C4-2B (cell line): Measurements from ENCODE around the gene FERMT3.
A peak's percentile ranks its signal among the peaks of the same experiment; 100 is the strongest.

Experiments
- H3K27ac ChIP-seq: fragments of 450-650 bp; 2 replicates; pipeline ENCODE4 v1.5.1; 2017
- ZFX ChIP-seq: fragments of 450-650 bp; IDR thresholded peaks from 2 replicates; pipeline ENCODE4 v1.6.1; 2017
- TF ChIP-seq, protein P1 (sequence below): fragments of 450-650 bp; conservative IDR thresholded peaks from 2 replicates; pipeline ENCODE4 v1.5.1; 2017; ENCODE audit warnings: mild to moderate bottlenecking

FERMT3 gene

DNA sequence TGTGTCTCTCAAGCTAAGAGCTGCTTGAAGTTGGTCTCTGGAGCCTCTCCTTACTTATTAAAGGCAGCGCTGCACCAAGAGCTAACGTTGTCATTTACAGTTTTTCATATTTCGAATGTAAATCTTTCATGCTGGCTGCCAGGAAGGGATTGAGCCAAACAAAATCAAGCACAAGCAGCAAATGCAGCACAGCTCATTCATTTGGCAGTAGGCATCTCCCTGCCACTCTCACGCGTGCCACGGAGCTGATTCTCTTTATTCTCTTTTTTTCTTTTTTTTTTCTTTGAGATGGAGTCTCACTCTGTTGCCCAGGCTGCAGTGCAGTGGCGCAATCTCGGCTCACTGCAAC, 26.4 kb downstream of the FERMT3 start:
- H3K27ac ChIP-seq: no peak overlapping the region

DNA sequence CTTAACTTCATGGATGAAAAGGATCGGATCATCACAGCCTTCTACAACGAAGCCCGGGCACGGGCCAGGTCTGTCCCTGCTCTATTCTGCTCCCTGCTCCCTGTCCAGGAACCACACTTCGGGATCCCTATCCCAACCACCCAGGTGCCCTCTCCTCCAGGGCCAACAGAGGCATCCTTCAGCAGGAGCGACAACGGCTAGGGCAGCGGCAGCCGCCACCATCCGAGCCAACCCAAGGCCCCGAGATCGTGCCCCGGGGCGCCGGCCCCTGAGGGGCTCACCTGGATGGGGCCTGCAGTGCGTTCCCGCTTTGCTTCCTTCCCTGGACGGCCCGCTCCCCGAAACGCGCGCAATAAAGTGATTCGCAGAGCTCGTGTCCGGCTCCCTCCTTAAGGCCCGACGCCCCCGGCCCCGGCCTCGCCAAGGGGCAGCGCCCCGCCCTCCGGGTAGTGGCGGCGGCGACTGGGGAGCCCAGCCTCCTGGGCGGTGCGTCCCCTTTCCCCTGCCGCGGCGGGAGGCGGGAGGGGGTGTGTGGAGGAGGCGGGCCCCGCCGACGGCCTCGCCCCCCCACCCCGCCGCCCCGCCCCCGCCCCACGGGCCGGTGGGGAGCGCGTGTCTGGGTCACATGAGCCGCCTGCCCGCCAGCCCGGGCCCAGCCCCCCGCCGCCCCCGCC, 27.5 kb downstream of the FERMT3 start, which contains the start of gene VEGFB:
VEGFB (plus strand) TSS at position 672 of the 674 bp plus-strand sequence. CDS start 250 bp downstream, outside the sequence.
- H3K27ac ChIP-seq: peak within 1 kb of the TSS; percentile 47
- TF ChIP-seq, protein P1, sequence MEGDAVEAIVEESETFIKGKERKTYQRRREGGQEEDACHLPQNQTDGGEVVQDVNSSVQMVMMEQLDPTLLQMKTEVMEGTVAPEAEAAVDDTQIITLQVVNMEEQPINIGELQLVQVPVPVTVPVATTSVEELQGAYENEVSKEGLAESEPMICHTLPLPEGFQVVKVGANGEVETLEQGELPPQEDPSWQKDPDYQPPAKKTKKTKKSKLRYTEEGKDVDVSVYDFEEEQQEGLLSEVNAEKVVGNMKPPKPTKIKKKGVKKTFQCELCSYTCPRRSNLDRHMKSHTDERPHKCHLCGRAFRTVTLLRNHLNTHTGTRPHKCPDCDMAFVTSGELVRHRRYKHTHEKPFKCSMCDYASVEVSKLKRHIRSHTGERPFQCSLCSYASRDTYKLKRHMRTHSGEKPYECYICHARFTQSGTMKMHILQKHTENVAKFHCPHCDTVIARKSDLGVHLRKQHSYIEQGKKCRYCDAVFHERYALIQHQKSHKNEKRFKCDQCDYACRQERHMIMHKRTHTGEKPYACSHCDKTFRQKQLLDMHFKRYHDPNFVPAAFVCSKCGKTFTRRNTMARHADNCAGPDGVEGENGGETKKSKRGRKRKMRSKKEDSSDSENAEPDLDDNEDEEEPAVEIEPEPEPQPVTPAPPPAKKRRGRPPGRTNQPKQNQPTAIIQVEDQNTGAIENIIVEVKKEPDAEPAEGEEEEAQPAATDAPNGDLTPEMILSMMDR: no peak

More for the DNA sequence above, 26.4 kb downstream of the FERMT3 start:
- TF ChIP-seq, protein P1: no peak
- TF ChIP-seq ZFX: no peak

DNA sequence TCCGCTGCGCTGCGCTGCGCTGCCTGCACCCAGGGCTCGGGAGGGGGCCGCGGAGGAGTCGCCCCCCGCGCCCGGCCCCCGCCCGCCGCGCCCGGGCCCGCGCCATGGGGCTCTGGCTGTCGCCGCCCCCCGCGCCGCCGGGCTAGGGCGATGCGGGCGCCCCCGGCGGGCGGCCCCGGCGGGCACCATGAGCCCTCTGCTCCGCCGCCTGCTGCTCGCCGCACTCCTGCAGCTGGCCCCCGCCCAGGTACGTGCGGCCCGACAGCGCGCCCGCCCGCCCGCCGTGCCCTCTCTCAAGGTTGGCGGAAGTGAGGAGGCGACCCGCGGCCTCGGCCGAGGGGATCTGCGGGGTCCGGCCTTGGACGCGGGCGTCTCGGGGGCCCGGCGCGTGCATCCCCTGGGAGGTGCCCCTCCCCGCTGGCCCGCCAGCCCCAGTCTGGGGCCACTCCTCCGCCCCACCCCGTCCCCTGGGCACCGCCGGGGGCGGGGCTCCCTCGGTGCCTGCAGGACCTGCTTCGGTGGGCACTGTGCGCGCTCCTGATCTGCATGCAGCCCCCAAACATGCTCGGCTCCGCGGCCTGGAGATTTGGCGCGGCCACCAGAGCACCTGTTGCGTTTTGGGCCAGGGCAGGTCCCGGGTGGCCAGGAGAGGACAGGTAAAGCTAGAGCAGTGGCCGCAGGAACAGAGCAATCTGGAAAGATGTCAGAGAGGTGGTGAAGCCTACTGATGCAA, 28.3 kb downstream of the FERMT3 start:
- TF ChIP-seq, protein P1: no peak
- TF ChIP-seq ZFX: no peak
- H3K27ac ChIP-seq: peak overlapping the region; percentile 47

DNA sequence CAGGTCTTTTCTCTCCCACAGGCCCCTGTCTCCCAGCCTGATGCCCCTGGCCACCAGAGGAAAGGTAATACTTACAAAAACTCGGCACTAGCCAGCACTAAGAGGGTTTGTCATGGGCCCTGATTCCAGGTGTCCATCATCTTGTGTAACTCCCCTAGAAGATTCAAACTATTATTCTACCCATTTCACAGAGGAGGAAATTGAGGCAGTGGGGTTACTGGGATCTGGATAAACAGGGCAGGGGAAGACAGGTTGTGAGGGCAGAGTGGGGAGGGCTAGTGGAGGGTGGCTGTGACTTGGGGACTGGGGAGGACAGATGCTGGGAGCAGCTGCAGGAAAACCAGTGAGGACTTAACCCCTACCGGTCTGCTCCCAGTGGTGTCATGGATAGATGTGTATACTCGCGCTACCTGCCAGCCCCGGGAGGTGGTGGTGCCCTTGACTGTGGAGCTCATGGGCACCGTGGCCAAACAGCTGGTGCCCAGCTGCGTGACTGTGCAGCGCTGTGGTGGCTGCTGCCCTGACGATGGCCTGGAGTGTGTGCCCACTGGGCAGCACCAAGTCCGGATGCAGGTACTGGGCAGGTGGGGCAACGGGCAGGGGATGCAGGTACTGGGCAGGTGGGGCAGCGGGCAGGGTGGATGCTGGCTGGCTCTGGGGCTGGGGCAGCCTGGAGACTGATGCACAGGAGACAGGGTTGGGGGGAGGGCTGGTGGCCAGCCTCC, 29.1 kb downstream of the FERMT3 start:
- TF ChIP-seq ZFX: no peak
- TF ChIP-seq, protein P1: no peak

DNA sequence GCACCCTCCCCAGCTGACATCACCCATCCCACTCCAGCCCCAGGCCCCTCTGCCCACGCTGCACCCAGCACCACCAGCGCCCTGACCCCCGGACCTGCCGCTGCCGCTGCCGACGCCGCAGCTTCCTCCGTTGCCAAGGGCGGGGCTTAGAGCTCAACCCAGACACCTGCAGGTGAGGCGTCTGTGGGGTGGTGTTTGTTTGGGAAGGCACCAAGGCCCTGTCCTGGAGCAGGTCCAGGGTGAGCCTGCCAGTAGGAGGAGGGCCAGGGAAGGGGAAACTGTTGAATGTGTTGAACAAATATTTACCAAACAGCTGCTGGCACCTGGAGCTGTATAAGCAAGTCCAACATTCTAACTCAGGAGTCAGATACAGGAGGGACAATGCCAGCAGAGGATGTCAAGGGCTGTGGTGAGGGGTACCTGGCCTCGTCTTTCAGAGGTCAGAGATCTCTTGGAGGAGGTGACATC, 31.0 kb downstream of the FERMT3 start:
- peak overlapping the region; percentile 35; the same call in 1 of the 2 replicates for H3K27ac ChIP-seq
- TF ChIP-seq, protein P1: no peak
- no peak for TF ChIP-seq ZFX

More for the DNA sequence above, 29.1 kb downstream of the FERMT3 start:
- H3K27ac ChIP-seq: peak overlapping the region; percentile 47

DNA sequence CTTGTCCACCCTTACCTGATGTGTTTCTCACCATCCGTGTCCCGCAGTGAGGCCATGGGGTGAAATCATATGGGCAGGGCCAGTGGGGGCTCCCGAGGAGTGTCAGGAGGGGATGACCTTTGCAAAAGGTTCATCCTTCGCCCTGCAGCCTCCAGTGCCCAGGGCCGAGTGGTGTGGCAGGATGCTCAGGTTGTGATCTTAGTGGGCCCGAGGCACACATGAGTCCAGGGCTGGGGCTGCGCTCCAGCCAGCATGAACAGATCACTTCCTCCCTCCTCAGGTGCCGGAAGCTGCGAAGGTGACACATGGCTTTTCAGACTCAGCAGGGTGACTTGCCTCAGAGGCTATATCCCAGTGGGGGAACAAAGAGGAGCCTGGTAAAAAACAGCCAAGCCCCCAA, 31.6 kb downstream of the FERMT3 start:
- peak overlapping the region; percentile 35; the same call in 1 of the 2 replicates for H3K27ac ChIP-seq
- no peak for TF ChIP-seq ZFX
- TF ChIP-seq, protein P1: no peak

DNA sequence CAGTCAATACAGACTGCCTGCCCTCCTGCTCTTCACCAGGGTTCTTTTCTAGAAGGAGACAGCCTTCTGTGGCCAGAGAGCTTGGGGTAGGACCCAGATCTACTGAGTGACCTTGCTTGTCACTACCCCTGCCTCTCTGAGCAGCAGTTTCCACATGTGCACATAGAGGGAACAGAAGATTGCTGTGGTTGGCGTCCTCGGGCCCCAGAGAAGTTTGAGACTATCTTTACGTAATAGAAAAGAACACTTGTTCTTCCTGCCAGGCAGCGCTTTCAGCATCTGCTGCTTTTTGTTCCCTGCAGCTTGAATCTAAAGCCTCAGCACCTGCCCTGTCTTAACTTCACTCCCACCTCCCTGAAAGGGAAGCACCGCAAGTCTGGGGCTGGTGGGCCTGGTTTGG, 32.5 kb downstream of the FERMT3 start:
- H3K27ac ChIP-seq: no peak overlapping the region
- TF ChIP-seq ZFX: no peak
- TF ChIP-seq, protein P1: no peak
